ENCODE measurements around the gene ARHGAP22.

The ARHGAP22 gene

GRCh38 chr10:48605786-48606529 lies 1.1 kb upstream of the ARHGAP22 start:
- DNase-seq, result no peak

GRCh38 chr10:48604039-48604990 lies 558 bp downstream of the ARHGAP22 start:
- DNase-seq, result no peak

GRCh38 chr10:48603421-48604038 lies 1.3 kb downstream of the ARHGAP22 start:
- DNase-seq, result no peak

GRCh38 chr10:48602401-48603135 lies 2.3 kb downstream of the ARHGAP22 start:
- no peak for DNase-seq

GRCh38 chr10:48601789-48602188 lies 3.1 kb downstream of the ARHGAP22 start:
- DNase-seq, result no peak

GRCh38 chr10:48600645-48601505 lies 4.0 kb downstream of the ARHGAP22 start:
- no peak for DNase-seq

GRCh38 chr10:48599830-48600134 lies 5.1 kb downstream of the ARHGAP22 start:
- DNase-seq, result no peak

- no peak for DNase-seq
Measured at GRCh38 chr10:48598936-48599829, 5.7 kb downstream of the ARHGAP22 start.

GRCh38 chr10:48598243-48598935 lies 6.5 kb downstream of the ARHGAP22 start:
- no peak for DNase-seq

- no peak for DNase-seq
Measured at GRCh38 chr10:48595539-48595932, 9.3 kb downstream of the ARHGAP22 start.

GRCh38 chr10:48594803-48595538 lies 9.9 kb downstream of the ARHGAP22 start:
- DNase-seq, result no peak

- no peak for DNase-seq
Measured at GRCh38 chr10:48594371-48594770, 10.5 kb downstream of the ARHGAP22 start.

- no peak for DNase-seq
Measured at GRCh38 chr10:48592346-48592745, 12.5 kb downstream of the ARHGAP22 start.

- no peak for DNase-seq
Measured at GRCh38 chr10:48590945-48591344, 13.9 kb downstream of the ARHGAP22 start.

- DNase-seq, result no peak
Measured at GRCh38 chr10:48589266-48589665, 15.6 kb downstream of the ARHGAP22 start.

- DNase-seq, result no peak
Measured at GRCh38 chr10:48587819-48588218, 17.1 kb downstream of the ARHGAP22 start.

GRCh38 chr10:48587101-48587500 lies 17.8 kb downstream of the ARHGAP22 start:
- DNase-seq, result no peak

GRCh38 chr10:48582970-48583369 lies 21.9 kb downstream of the ARHGAP22 start:
- no peak for DNase-seq

GRCh38 chr10:48580236-48580635 lies 24.6 kb downstream of the ARHGAP22 start:
- DNase-seq, result no peak

All from CD4-positive, alpha-beta T cell treated with Interleukin-17A for 1 hour (primary cell).